Pancreas (tissue), 8 donors: ENCODE data around the gene ROS1. TPM values are rescaled to one million over a fixed set of nuclear protein-coding genes. Genes with fewer than 3 reads are reported as not detected.

Experiments
- polyA plus RNA-seq, 2 donors: library from polyadenylated mRNA; stranded (reverse); fragments of 200-250 nt; gene quantifications; one replicate each; pipeline ENCODE4 v1.2.3, GENCODE V29; 2013
- total RNA-seq, 6 donors: library from RNA; stranded (reverse); fragmentation: NEBNext Ultra II Directional in 4 of 6; extraction: Animal tissue kit (Norgen Biotek cat#: 25700) in 4 of 6; gene quantifications; one replicate each; pipeline versions ENCODE4 v1.2.1 to v1.2.4, GENCODE V29; 2021 to 2023
- donor health status: healthy with polysubstance abuse.
- donor health status: DM: no; HTN: no; CAD: no; lungs with moderate emphysema.
- donor health status: DM: no; HTN: no; CAD: no.
- donor health status: Bipolar disorder and iron deficiency.
- donor health status: DM: yes; HTN: yes; CAD: no.
- donor health status: DM: no; HTN: no; CAD: no.
- donor health status: DM: no; HTN: no; CAD: no.
- donor health status: DM: yes; HTN: yes; CAD: no.

Gene ROS1
- total and polyA plus RNA-seq, 8 donors: 0.02 to 0.09 (median 0.04) TPM; not detected in 2

Other genes with a start within 250 kb of the ROS1 start
- gene VGLL2, start 160.4 kb downstream of the ROS1 start, total RNA-seq: not detected
- not detected for gene VGLL2, start 160.4 kb downstream of the ROS1 start, polyA plus RNA-seq
- 10 to 100 TPM in 1 of 6 donors, 1 to 10 TPM in 5; 4.8 to 12.2 (median 6.4) TPM for gene DCBLD1, start 56.7 kb upstream of the ROS1 start, total RNA-seq
- 10 to 100 TPM in 1 of 2 donors, 1 to 10 TPM in 1; 4.8 to 12.8 TPM for gene DCBLD1, start 56.7 kb upstream of the ROS1 start, polyA plus RNA-seq
- 10 to 100 TPM in 1 of 6 donors, 1 to 10 TPM in 5; 5.1 to 13.9 (median 7.2) TPM for gene GOPC, start 176.6 kb upstream of the ROS1 start, total RNA-seq
- 10 to 100 TPM in 1 of 2 donors, 1 to 10 TPM in 1; 9.7 to 13.6 TPM for gene GOPC, start 176.6 kb upstream of the ROS1 start, polyA plus RNA-seq
- 10 to 100 TPM; 10.3 to 22.2 (median 18.2) TPM for gene NUS1, start 249.5 kb upstream of the ROS1 start, total RNA-seq
- 10 to 100 TPM in 1 of 2 donors, 1 to 10 TPM in 1; 9.3 to 13.1 TPM for gene NUS1, start 249.5 kb upstream of the ROS1 start, polyA plus RNA-seq